Mucosa of rectum (tissue), 2 donors: ENCODE data around the gene ARMS2.
A peak's percentile ranks its signal among the peaks of the same experiment; 100 is the strongest.

Experiments used
- H3K27ac ChIP-seq, 2 donors: one replicate each; pipeline ENCODE4 v1.7.0; 2013; ENCODE audit warnings: inconsistent platforms in 2 of 2, low read depth in 2 of 2, low read length in 2 of 2
- H3K27me3 ChIP-seq, 2 donors: one replicate each; pipeline ENCODE4 v1.7.0; 2013; ENCODE audit warnings: low read length in 2 of 2; ENCODE audit not compliant: control insufficient read depth in 2 of 2, insufficient read depth in 2 of 2
- H3K36me3 ChIP-seq, 2 donors: one replicate each; pipeline ENCODE4 v1.7.0; 2013; ENCODE audit warnings: low read length in 2 of 2; ENCODE audit not compliant: control insufficient read depth in 2 of 2, insufficient read depth in 2 of 2
- H3K4me1 ChIP-seq, 2 donors: one replicate each; pipeline ENCODE4 v1.7.0; 2013; ENCODE audit warnings: low read length in 2 of 2, mild to moderate bottlenecking in 1 of 2; ENCODE audit not compliant: control insufficient read depth in 2 of 2, insufficient read depth in 2 of 2
- H3K4me3 ChIP-seq, 2 donors: one replicate each; pipeline ENCODE4 v1.7.0; 2013; ENCODE audit warnings: low read length in 2 of 2
- H3K9ac ChIP-seq, 2 donors: one replicate each; pipeline ENCODE4 v1.7.0; 2013; ENCODE audit warnings: low read length in 2 of 2, low read depth in 1 of 2, mild to moderate bottlenecking in 1 of 2
- H3K9me3 ChIP-seq, 2 donors: one replicate each; pipeline ENCODE4 v1.7.0; 2013; ENCODE audit warnings: low read length in 2 of 2; ENCODE audit not compliant: control insufficient read depth in 2 of 2
- donor health status: healthy.
- donor health status: Normal muscosa, but diverticular disease.

Gene ARMS2

DNA sequence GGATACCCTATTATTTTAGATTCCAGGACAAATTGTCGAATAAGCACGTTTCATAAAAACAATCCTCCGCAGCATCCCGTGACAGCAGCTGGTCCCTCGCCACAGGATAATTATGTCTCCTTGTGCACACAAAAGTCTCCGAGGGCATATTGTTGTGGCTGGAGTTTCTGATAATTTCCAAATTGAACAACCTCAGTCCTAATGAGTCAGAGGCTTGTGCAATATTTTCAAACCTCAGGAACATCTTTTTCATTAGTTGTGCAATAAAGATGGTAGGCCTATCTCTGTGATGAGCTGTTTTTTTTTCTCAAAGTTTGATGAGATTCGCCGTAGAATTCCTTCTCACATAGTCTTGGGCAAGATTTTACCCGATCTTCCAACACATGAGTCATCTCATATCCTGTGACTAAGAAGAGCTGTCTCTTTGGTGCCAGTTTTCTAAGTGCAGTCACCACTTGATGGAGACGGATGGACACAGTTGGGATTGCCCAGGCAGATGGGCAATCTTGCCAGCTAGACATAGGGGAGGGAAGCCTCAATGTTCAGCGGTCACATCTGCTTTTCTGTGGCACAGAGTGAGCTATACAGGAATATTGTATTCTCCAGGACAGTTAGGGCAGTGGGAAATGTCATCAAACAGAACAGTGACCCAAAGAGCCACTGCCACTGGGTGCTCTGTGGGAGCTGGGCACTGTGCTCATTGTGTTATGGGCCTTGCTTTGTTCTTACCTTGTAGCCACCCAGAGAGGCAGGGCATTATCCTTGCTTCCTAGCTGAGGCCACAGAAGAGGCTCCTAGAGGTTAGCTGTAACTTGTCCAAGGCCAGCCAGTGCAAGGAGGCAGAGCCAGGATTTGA is 14.7 kb downstream of the ARMS2 start:
- no peak overlapping the region for H3K9ac ChIP-seq
- no peaks in the 10 kb centered on the region for H3K9me3 ChIP-seq
- no peaks in the 10 kb centered on the region for H3K36me3 ChIP-seq
- H3K4me3 ChIP-seq: no peak overlapping the region
- peaks cover 3 to 5% of the 10 kb centered on the region in 2 donors for H3K27me3 ChIP-seq
- H3K27ac ChIP-seq: peak overlapping the region in 1 of 2 donors; percentile 15
- no peaks in the 10 kb centered on the region for H3K4me1 ChIP-seq

DNA sequence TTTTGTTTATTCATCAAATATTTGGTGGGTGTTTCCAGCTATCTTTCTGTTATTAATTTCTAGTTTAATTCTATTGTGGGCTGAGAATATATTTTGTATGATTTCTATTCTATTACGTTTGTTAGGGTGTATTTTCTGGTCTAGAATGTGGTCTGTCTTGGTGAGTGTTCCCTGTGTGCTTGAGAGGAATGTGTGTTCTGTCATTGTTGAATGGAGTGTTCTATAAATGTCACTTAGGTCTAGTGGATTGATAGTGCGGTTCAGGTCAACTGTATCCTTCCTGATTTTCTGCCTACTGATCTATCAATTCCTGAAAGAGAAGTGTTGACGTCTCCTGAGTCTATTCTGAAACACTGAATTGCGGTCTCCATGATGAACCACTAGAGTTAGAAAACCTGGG is 15.4 kb downstream of the ARMS2 start:
- no peak overlapping the region for H3K27ac ChIP-seq
- H3K27me3 ChIP-seq: peaks cover 0 to 7% of the 10 kb centered on the region in 2 donors

DNA sequence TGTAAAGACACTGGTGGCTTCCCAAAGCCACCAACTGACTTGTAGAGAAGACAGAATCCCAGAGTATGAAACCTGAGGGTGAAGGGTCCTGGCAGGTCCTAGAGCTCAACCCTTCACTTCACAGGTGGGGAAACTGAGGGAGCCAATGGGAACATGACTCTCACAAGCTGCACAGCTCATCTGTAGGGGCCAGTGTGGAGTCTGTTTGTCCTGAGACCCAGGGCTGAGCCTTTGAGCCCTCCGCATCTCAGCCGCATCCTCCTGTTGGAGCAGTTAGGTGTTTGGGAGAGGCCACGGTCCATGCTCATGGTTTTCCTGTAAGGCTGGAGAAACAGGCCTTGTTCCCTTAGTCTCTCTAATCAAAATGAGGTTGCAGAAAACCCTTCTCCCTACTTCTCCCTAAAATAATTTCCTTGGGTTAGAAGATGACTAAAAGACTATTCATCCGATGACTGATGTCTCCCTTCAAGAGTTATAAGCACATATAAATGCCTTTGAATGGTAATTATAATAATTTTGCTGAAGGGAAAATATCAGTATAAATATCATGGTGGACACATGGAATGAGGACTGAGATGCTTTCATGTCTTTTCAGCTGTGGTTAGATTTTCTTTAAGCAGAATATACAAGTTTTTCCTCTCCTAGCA is 17.2 kb downstream of the ARMS2 start:
- no peak overlapping the region for H3K9ac ChIP-seq
- H3K27me3 ChIP-seq: peaks cover 0 to 7% of the 10 kb centered on the region in 2 donors
- peaks cover 0 to 2% of the 10 kb centered on the region in 2 donors for H3K4me1 ChIP-seq
- H3K36me3 ChIP-seq: no peaks in the 10 kb centered on the region
- H3K27ac ChIP-seq: no peak overlapping the region
- H3K9me3 ChIP-seq: no peaks in the 10 kb centered on the region
- H3K4me3 ChIP-seq: no peak overlapping the region

More for the DNA sequence above, 15.4 kb downstream of the ARMS2 start:
- Histone ChIP-seq H3K4me3 (no peak overlapping the region), H3K9me3 (no peaks in the 10 kb centered on the region), H3K4me1 (peaks cover 0 to under 1% of the 10 kb centered on the region in 2 donors), H3K9ac (no peak overlapping the region), H3K36me3 (no peaks in the 10 kb centered on the region)

DNA sequence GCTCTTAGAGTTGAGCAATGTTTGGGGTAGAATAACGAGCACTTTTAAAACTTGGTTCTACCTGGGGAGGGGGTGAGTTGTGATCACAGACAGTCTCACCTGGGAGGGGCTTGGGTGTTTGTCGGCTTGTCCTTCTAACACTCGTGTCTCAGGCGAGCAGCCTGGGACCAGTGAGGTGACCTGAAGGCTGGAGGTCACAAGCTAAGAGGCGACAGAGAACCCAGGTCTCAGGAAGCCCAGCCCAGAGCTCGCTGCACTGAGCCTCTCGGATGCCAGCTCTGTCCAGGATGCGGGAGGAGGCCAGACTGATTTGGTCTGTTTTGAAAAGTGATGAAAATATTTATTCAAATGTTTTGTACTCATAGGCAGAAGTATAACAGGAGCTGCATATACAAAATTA is 18.7 kb downstream of the ARMS2 start:
- Histone ChIP-seq H3K4me3 (no peak overlapping the region), H3K4me1 (peaks cover 0 to 2% of the 10 kb centered on the region in 2 donors), H3K27me3 (peaks cover 0 to 7% of the 10 kb centered on the region in 2 donors), H3K9ac (no peak overlapping the region), H3K9me3 (no peaks in the 10 kb centered on the region), H3K36me3 (no peaks in the 10 kb centered on the region), H3K27ac (no peak overlapping the region)

DNA sequence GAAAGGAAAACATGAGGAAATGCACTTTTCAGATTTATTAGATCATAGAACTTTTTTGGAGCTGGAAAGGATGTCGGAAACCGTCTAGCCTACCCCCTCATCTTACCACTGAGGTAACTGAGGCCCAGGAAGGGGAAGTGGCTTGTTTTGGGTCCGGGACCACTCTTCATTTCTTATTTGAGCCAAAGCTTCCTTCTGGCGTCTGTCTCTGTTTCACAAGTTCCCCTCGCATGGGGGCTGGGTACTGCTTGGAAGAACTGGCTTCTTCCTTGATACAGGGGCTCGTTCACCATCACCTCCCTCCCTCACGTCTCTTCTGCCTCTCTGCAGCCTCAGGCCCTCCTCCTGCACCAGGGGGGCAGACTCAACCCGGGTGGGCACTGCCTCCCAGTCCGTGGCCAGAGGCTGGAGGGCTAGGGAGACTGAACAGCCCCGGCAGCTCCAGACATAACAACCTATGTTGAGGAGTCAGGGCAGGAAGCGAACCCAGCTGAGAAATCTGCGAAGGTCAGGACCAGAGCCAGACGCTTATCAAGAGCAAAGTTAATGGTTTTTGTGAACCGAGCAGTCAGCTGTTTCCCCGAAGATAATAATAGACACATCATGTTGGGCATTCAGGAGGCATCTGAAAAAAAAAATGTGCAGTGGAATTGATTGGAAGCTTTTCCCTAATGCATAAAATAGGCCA is 19.8 kb downstream of the ARMS2 start:
- no peak overlapping the region for H3K4me3 ChIP-seq
- H3K27ac ChIP-seq: no peak overlapping the region
- peaks cover 0 to 7% of the 10 kb centered on the region in 2 donors for H3K27me3 ChIP-seq
- peaks cover 0 to 2% of the 10 kb centered on the region in 2 donors for H3K4me1 ChIP-seq
- H3K36me3 ChIP-seq: no peaks in the 10 kb centered on the region
- H3K9me3 ChIP-seq: no peaks in the 10 kb centered on the region
- H3K9ac ChIP-seq: no peak overlapping the region

DNA sequence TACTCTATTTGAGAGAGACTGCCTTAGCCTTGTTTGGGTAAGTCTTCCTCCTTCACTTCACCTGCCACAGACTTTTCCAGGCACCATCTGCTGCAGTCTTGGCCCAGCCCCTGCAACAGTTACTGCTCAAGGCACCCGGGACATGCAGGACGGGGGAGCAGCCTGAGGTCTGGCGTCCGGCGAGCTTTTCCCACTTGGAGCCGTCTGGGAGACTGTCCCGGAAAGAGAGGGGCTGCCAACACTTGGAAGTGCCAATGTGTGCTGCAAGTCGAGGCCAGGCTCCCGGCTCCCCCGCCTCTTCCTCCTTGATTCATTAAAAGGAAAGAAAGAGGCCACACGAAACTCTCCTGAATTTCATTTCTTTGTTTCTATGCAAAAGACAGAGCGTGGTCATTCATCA is 20.6 kb downstream of the ARMS2 start:
- H3K9me3 ChIP-seq: no peaks in the 10 kb centered on the region
- peaks cover 0 to 7% of the 10 kb centered on the region in 2 donors for H3K27me3 ChIP-seq
- no peak overlapping the region for H3K4me3 ChIP-seq
- no peaks in the 10 kb centered on the region for H3K36me3 ChIP-seq
- peaks cover 0 to 2% of the 10 kb centered on the region in 2 donors for H3K4me1 ChIP-seq
- no peak overlapping the region for H3K9ac ChIP-seq
- no peak overlapping the region for H3K27ac ChIP-seq

DNA sequence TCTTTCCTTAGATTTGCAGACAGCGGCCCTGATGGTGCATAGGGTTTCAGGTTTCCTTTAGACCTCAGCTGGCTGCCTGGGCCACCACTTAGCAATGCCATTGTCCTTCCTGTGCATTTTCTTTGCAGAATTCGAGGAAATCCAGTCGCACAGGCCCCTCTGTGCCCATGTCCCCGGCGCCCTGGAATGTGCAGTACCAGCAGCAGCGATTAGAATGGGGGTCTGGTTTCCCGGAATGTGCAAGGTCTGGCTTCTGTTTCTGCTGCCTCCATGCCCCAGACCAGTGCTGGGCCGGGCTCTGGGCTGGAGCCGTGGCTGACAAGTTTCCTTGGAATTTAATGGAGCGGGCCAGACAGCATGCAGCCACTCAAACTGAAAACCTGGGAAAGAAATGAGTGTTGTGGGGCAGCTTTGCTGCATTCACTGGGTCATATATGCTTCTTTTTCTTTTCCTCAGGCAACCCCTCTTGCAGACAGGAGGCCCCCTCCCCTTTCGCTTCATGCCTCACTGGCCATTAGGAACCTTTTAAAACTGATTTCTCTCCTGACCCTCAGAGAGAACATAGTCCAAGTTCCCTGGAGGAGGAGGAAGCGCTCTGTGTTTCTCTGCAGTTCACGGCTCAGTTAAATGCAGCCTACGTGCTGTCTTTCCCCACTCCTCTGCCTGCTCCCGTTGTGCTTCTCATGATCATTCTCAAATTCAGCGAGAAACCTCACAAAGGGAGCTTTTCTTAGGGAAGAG is 21.3 kb downstream of the ARMS2 start:
- no peak overlapping the region for H3K9ac ChIP-seq
- no peak overlapping the region for H3K27ac ChIP-seq
- H3K4me3 ChIP-seq: no peak overlapping the region
- H3K27me3 ChIP-seq: peaks cover 0 to 3% of the 10 kb centered on the region in 2 donors
- H3K36me3 ChIP-seq: no peaks in the 10 kb centered on the region
- H3K9me3 ChIP-seq: no peaks in the 10 kb centered on the region
- peaks cover 0 to 2% of the 10 kb centered on the region in 2 donors for H3K4me1 ChIP-seq

DNA sequence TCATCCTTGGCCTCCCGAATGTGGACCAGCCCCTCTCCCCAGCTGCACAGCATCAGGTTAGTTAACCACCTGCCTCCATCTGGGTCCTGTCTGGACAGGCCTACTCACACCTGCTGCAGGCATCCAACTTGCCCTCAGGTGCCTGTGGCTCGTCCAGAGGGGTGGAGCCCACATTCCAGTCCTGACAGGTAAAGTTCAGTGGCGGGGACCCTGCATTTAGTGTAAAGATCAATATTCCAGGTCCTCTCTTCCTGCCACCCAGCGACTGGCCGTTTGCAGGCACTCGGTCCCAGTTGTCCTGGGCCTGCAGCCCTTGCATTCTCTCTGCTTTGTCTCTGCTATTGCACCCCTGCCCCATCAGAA is 21.9 kb downstream of the ARMS2 start:
- no peak overlapping the region for H3K4me3 ChIP-seq
- H3K9ac ChIP-seq: no peak overlapping the region
- H3K27ac ChIP-seq: no peak overlapping the region
- H3K27me3 ChIP-seq: peaks cover 0 to 2% of the 10 kb centered on the region in 2 donors
- H3K9me3 ChIP-seq: no peaks in the 10 kb centered on the region
- no peaks in the 10 kb centered on the region for H3K36me3 ChIP-seq
- H3K4me1 ChIP-seq: peaks cover 0 to 2% of the 10 kb centered on the region in 2 donors

DNA sequence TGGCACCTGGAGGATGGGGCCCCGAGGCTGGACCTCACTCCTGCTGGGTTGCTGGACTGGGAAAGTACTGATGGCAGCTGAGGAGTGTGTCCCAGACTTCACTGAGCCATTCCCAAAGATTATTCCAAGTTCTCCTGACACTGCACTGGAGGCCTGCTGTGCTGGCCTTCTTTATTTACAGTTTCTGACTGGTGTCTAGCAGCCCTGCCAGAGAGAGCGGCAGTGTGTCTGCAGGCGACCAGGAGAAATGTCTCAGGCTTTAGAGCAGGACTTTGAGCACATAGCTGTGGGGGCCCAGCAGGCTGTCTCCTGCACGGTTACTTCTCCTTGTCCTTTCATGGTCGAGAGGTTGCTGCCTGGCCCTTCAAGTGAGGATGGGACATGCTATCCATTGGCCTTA is 23.0 kb downstream of the ARMS2 start:
- Histone ChIP-seq H3K9me3 (no peaks in the 10 kb centered on the region), H3K4me1 (peaks cover 0 to 2% of the 10 kb centered on the region in 2 donors), H3K27me3 (peaks cover 0 to 2% of the 10 kb centered on the region in 2 donors), H3K9ac (no peak overlapping the region), H3K4me3 (no peak overlapping the region), H3K36me3 (no peaks in the 10 kb centered on the region), H3K27ac (no peak overlapping the region)
